ENCODE measurements around the gene C4orf46. TPM values are rescaled to one million over a fixed set of nuclear protein-coding genes. Genes with fewer than 3 reads are reported as not detected.

The C4orf46 gene
- total RNA-seq, 1 donor from 2014 or later, result 18.2 TPM

DNA sequence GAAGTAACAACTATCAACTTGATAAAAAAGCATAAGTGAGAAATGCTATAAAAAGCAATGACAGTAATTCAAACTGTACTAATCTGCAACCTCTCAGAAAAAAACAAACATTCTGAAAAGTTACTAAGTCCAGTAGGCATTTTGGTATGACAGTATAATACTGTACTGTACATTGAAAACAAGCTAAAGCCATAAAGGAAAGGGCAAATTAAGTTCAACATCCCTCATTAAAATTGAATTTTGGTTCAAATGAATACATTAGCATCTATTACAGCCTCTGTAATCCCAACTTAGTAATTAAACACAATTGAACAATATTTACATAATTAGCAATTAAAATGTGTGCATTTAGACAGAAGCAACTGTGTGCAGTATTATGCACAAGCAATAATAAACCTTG, 53.7 kb downstream of the C4orf46 start:
- no peaks in the 10 kb centered on the region for H3K4me1 Mint-ChIP-seq (ENCODE audit: low read depth)
- no peaks in the 10 kb centered on the region for H3K36me3 Mint-ChIP-seq (ENCODE audit: insufficient read depth)
- DNase-seq (ENCODE audit: low spot score, unreplicated experiment), result no peak
- peaks cover 6% of the 10 kb centered on the region for H3K9me3 Mint-ChIP-seq (ENCODE audit: low read depth)
- no peaks in the 10 kb centered on the region for H3K27me3 Mint-ChIP-seq
- no peak overlapping the region for H3K4me3 Mint-ChIP-seq (ENCODE audit: low read depth)
- TF ChIP-seq, protein P1, sequence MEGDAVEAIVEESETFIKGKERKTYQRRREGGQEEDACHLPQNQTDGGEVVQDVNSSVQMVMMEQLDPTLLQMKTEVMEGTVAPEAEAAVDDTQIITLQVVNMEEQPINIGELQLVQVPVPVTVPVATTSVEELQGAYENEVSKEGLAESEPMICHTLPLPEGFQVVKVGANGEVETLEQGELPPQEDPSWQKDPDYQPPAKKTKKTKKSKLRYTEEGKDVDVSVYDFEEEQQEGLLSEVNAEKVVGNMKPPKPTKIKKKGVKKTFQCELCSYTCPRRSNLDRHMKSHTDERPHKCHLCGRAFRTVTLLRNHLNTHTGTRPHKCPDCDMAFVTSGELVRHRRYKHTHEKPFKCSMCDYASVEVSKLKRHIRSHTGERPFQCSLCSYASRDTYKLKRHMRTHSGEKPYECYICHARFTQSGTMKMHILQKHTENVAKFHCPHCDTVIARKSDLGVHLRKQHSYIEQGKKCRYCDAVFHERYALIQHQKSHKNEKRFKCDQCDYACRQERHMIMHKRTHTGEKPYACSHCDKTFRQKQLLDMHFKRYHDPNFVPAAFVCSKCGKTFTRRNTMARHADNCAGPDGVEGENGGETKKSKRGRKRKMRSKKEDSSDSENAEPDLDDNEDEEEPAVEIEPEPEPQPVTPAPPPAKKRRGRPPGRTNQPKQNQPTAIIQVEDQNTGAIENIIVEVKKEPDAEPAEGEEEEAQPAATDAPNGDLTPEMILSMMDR (IDR thresholded peaks at IDR 0.05; ENCODE audit: unreplicated experiment), result no peak
- H3K27ac Mint-ChIP-seq, result no peak overlapping the region

Other genes starting within 250 kb of the C4orf46 start
- not detected in 2 replicates for gene RXFP1, start 150.0 kb downstream of the C4orf46 start, total RNA-seq
- gene ETFDH, start 409 bp upstream of the C4orf46 start, total RNA-seq, result 19.9 and 22.5 TPM in 2 replicates
- 42.9 and 49.2 TPM in 2 replicates for gene PPID, start 51.5 kb upstream of the C4orf46 start, total RNA-seq
- gene FNIP2, start 97.1 kb upstream of the C4orf46 start, total RNA-seq, result 53.8 and 56.0 TPM in 2 replicates